NCI-H524 treated with DMSO at 0.1 percent for 48 hours (cell line): ENCODE results near the gene APOBEC3H.

Experiments used
- DNase-seq: peaks from one replicate; lab custom pipeline; 2025; lab: John Stamatoyannopoulos, UW

The APOBEC3H gene

DNA sequence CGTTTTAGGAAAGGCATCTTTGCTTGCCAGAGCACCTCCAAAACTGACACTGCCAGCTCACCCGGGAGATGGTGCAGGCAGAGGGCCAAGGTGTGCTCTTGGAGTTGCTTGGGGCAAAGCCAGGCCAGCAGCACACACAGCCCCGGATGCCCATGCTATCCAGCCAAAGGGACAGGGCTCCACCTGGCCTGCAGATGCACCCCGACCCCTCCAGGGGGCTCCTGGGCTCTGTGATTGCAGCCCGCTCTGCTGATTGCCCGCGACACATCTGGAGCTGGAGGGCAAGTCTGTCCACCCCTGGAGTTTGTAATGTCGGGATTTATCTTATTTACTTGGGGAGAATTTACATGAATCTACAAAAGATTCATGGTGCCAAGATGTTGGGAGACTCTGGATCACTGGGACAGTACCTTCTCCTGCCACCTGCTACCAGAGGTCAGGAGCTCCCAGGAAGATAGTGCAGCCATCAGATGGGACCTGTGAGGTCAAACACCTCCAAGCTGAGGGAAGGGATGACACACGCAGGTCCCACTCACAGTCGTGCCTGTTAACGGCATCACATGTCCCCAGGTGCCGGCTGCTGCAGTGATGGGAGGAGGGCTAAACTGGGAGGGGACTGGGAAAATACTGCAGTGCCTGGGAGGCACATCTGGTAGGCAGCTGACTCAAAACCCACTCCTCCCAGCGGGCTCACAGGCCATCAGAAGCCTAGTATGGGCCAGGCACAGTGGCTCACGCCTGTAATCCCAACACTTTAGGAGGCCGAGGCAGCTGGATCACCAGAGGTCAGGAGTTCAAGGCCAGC is 38.2 kb downstream of the APOBEC3H start:
- no peak for DNase-seq

DNA sequence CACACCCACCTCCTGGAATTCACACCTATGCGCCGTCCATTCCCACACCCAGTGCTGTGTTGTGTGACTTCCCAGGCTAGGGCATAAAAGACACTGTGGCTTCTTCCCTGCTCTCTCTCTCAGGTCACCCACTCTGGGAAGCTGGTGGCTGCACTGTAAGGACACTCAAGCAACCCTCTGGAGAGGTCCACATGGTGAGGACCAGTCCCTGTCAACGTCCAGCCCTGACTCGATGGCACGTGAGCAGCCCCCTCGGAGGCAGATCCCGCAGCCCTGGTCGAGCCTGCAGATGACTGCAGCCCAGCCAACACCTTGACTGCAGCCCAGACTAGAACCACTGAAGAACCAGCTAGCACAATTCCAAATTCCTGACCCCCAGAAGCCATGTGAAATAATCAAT is 39.3 kb downstream of the APOBEC3H start:
- no peak for DNase-seq

GRCh38 chr22:39138357-39138997 is 41.4 kb downstream of the APOBEC3H start:
- DNase-seq = no peak

DNA sequence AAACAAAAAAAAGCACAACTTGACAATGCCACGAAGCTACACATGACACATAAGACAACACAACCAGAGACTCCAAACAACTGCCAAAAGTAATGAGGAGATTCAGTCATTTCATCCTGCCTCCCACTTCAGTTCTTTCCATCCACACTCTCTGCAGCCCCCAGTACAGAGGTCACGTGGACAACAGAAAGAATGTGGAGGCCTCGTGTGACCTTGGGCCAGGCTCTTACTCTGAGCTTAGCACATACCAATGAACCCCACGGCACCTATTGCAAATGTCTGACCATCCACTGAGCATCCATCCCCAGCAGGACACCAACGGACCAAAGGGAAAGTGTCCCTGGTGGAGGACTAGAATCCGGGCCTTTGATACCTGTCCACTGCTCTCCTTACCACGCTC is 42.9 kb downstream of the APOBEC3H start:
- DNase-seq = no peak

DNA sequence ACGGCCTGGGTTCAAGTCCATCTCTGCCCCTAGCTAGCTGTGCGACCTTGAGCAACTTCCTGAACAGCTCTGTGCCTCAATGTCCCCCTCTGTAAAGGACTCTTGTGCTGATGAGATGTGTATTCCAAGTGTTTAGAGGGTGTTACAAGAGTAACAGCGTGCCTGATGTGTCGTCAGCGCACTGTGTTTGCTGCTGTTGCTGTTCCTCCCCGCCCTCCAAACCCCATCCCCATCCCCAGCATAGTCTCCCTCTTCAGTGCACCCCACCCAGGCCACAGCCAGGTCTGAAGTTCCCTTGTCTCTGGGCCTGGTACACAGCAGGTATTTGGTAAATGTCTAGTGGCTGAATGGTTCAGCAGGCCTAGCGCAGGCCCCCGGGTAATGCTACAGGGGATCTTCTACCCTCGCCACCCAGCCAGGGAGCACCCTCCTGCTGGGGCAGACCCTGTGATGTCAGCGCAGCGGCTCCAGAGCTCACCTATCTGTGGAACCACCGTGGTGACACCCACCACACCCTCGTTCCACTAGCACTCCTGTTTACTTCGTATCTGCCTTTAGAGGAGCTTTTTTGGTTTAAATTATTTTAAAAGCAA is 45.1 kb downstream of the APOBEC3H start:
- no peak for DNase-seq

DNA sequence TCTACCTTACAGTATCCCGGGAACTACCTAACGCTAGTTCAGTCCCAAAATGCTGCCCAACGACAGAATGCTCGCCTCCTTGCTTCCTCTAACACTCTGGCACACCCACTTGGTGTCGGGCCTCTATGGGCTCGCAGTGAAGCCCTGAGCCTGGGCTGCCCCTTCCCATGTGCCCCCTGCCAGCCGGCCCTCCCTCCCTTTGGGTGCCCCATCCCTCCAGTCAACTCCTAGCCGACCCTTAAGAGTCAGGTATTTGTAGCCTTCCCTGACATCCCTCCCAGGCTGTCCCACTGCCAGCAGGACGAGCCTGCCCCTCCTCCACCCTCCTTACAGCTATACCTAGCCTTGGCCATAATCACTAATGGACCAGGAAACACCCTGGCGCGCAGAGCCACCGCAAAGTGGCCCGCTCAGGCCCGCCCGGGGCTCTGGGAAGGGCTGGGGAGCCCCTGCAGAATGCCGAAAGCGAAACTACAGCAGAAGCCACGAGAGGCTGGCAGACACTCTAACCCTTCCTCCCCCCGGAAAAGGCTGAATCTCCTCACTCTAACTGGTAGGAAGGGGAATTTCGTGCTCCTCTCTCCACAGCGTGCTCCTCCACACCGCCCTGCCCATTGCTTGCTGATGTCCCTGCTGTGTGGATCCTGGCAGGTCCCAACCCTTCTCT is 47.2 kb downstream of the APOBEC3H start:
- DNase-seq = no peak

GRCh38 chr22:39146256-39147101 is 49.4 kb downstream of the APOBEC3H start:
- no peak for DNase-seq

GRCh38 chr22:39147335-39148025 is 50.4 kb downstream of the APOBEC3H start:
- no peak for DNase-seq

GRCh38 chr22:39148026-39148726 is 51.1 kb downstream of the APOBEC3H start:
- no peak for DNase-seq

DNA sequence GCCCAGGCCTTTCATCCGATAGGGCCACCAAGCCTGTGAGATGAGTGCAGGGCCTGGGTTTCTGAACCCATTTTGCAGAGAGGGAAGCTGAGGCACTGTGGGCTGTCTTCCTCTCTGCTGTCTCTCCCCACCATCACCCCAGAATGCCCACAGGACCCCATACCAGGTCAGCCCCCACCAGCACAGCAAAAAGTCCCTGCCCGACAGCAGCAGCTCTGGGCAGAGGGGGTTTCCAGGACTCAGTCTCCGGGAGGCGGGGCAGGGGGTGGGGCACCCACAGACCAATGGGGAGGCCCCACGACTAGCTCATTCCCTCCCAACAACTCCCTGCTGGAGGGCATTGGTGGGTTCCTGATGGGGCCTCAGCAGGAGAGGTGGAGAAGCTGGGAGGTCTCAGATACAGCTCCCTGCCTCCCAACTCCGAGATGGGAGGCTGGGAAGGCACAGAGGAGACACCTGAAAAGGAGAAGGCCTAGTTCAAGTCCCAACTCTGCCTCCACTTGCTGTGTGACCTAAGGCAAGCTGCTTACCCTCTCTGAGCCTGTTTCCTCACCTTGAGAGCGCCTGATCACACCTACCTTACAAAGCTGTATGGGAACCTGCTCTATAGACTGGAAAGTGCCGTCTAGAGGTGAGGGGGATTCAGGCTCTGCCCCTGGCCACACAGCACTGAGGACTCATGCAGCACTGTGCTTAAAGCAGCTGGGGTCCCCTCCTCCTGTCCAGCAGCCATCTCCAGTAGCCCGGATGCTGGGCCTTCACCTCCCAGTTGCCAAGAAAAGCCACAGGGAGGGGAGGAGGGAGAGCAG is 51.9 kb downstream of the APOBEC3H start:
- DNase-seq = no peak

GRCh38 chr22:39149915-39150847 is 53.1 kb downstream of the APOBEC3H start:
- DNase-seq = no peak

DNA sequence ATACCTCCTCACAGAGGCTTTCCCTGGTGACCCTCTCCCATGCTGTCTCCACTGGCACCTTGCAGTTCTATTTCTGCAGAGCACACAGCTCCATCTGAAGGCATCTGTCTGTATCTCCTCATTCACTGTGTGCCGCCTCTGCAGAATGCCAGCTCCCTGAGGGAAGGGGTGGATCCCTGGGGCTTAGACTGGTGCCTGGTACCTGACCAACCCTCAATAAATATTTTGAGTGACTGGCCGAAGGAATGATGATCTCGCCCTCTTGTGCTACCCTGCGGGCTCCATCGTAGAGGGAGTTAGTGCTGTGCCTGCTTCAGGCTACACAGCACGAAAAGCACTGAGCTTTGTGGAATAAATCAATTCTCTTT is 53.8 kb downstream of the APOBEC3H start:
- no peak for DNase-seq

- no peak for DNase-seq
These were observed 54.4 kb downstream of the APOBEC3H start for GRCh38 chr22:39151329-39151975.

DNA sequence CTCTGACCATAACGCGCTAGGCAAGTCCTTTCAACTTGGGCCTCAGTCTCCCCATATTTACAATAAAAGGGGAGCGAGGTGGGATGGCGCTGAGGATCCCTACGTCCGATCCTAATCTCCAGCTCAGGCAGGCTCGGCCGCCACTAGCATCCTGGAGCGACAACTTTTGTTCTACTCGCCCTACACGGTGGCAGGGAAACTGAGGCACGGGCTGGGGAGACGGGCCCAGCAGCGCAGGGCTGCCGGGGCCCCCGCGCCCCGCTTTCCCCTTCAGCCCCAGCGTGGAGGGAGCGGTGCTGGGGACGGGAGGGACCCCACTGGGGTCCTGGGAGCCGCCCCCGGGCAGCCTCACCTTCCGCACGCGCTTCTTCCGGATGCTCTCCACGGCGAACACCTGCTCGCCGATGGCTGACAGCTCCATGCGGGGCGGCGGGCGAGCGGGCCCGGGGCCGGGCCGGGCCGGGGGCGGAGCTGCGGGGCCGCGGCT is 55.0 kb downstream of the APOBEC3H start:
- no peak for DNase-seq

GRCh38 chr22:39152511-39153219 is 55.6 kb downstream of the APOBEC3H start, which contains the start of gene CBX7:
CBX7 (minus strand) TSS chr22:39152680; CDS start chr22:39152444, 236 bp downstream.
- DNase-seq = no peak

DNA sequence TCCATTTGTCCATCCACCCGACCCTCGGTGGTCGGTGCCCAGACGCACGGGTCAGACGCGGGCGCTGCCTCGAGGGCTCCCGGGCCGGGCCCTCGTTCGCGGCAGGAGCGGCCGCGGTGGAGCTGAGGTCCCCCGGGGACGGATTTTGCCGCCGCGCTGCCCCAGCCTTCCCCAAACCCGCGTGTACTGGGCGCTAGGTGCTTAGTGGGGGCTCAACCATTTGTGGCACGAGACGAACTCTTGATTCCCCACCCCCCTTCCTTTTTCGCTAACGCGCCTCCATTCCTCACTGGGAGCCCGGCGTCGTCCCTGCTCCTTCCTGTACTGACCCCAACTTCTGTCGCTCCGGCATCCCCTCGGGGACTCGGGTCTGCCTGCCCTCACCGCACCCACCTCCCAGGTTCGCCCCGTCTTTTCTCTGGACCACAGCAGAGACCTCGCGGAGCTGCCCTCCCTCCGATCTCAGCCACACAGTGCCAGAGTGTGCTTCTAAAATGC is 56.2 kb downstream of the APOBEC3H start:
- DNase-seq = no peak
